T-helper 2 cell treated with Interferon-gamma antibody and Interleukin-4, amounts not matched to agents 5 μg/mL and 100 μg/mL, for 36 hours (primary cell): ENCODE data around the gene RAB11B.
"Not testable (repeated sequence)": the region's sequence is repeated elsewhere in the genome, so short reads cannot be mapped to it uniquely, and the experiment has no call there.

Experiments
- DNase-seq: peaks from one replicate; pipeline ENCODE4 v3.0.0; 2021; ENCODE audit warnings: low spot score
- H3K27ac Mint-ChIP-seq: one replicate; pipeline ENCODE4 v1.8.0; 2021; ENCODE audit warnings: mild to moderate bottlenecking, mixed read lengths
- H3K27me3 Mint-ChIP-seq: one replicate; pipeline ENCODE4 v1.8.0; 2021; ENCODE audit warnings: low read depth, mixed read lengths
- H3K36me3 Mint-ChIP-seq: one replicate; pipeline ENCODE4 v1.8.0; 2021; ENCODE audit warnings: low read depth, mixed read lengths
- H3K4me1 Mint-ChIP-seq: one replicate; pipeline ENCODE4 v1.8.0; 2021; ENCODE audit warnings: low read depth, mixed read lengths
- H3K4me3 Mint-ChIP-seq: one replicate; pipeline ENCODE4 v1.8.0; 2022; ENCODE audit warnings: mild to moderate bottlenecking, moderate library complexity, mixed read lengths
- H3K9me3 Mint-ChIP-seq: one replicate; pipeline ENCODE4 v1.8.0; 2021; ENCODE audit warnings: mixed read lengths

RAB11B gene

GRCh38 chr19:8379156-8379891 is 10.8 kb upstream of the RAB11B start:
- not testable (repeated sequence) for DNase-seq, H3K27ac Mint-ChIP-seq, H3K36me3 Mint-ChIP-seq, H3K4me3 Mint-ChIP-seq, H3K4me1 Mint-ChIP-seq, H3K27me3 Mint-ChIP-seq, H3K9me3 Mint-ChIP-seq

GRCh38 chr19:8384569-8384968 is 5.6 kb upstream of the RAB11B start:
- not testable (repeated sequence) for H3K36me3 Mint-ChIP-seq, H3K4me1 Mint-ChIP-seq, H3K27ac Mint-ChIP-seq, H3K9me3 Mint-ChIP-seq, H3K27me3 Mint-ChIP-seq, DNase-seq, H3K4me3 Mint-ChIP-seq

GRCh38 chr19:8385103-8385502 is 5.1 kb upstream of the RAB11B start:
- not testable (repeated sequence) for H3K27me3 Mint-ChIP-seq, H3K4me1 Mint-ChIP-seq, H3K27ac Mint-ChIP-seq, H3K9me3 Mint-ChIP-seq, H3K4me3 Mint-ChIP-seq, H3K36me3 Mint-ChIP-seq, DNase-seq

- H3K27me3 Mint-ChIP-seq, H3K4me3 Mint-ChIP-seq, H3K4me1 Mint-ChIP-seq, H3K36me3 Mint-ChIP-seq, H3K27ac Mint-ChIP-seq, H3K9me3 Mint-ChIP-seq, DNase-seq: not testable (repeated sequence)
These were observed 4.6 kb upstream of the RAB11B start for GRCh38 chr19:8385566-8385965.

- not testable (repeated sequence) for DNase-seq, H3K4me1 Mint-ChIP-seq, H3K36me3 Mint-ChIP-seq, H3K27me3 Mint-ChIP-seq, H3K4me3 Mint-ChIP-seq, H3K9me3 Mint-ChIP-seq, H3K27ac Mint-ChIP-seq
These were observed 3.7 kb upstream of the RAB11B start for GRCh38 chr19:8386419-8386818.

- Mint-ChIP-seq H3K9me3 (no peaks in the 10 kb centered on the region), H3K27me3 (no peaks in the 10 kb centered on the region), H3K27ac (no peak overlapping the region), H3K36me3 (peaks cover 3% of the 10 kb centered on the region), H3K4me3 (no peak overlapping the region), H3K4me1 (peaks cover 9% of the 10 kb centered on the region)
- no peak for DNase-seq
These were observed 3.2 kb upstream of the RAB11B start for GRCh38 chr19:8386990-8387389.

GRCh38 chr19:8387688-8388611 is 2.2 kb upstream of the RAB11B start:
- H3K9me3 Mint-ChIP-seq: no peaks in the 10 kb centered on the region
- H3K27me3 Mint-ChIP-seq: no peaks in the 10 kb centered on the region
- peaks cover 4% of the 10 kb centered on the region for H3K36me3 Mint-ChIP-seq
- peaks cover 10% of the 10 kb centered on the region for H3K4me1 Mint-ChIP-seq
- H3K4me3 Mint-ChIP-seq: peak overlapping the region; percentile 46
- DNase-seq: no peak
- H3K27ac Mint-ChIP-seq: peak overlapping the region; percentile 47

- Mint-ChIP-seq H3K36me3 (peaks cover 5% of the 10 kb centered on the region), H3K4me3 (no peak overlapping the region), H3K27ac (no peak overlapping the region), H3K27me3 (no peaks in the 10 kb centered on the region), H3K9me3 (no peaks in the 10 kb centered on the region), H3K4me1 (peaks cover 12% of the 10 kb centered on the region)
- no peak for DNase-seq
These were observed 1.6 kb upstream of the RAB11B start for GRCh38 chr19:8388612-8388958.

- H3K36me3 Mint-ChIP-seq: peaks cover 5% of the 10 kb centered on the region
- peak overlapping the region; percentile 79 for H3K27ac Mint-ChIP-seq
These were observed 439 bp downstream of the RAB11B start for GRCh38 chr19:8390617-8390981.

GRCh38 chr19:8391198-8392016 is 1.2 kb downstream of the RAB11B start:
- H3K27ac Mint-ChIP-seq: peak overlapping the region; percentile 79
- peak overlapping the region; percentile 78 for H3K4me3 Mint-ChIP-seq
- H3K4me1 Mint-ChIP-seq: peaks cover 18% of the 10 kb centered on the region
- H3K36me3 Mint-ChIP-seq: peaks cover 5% of the 10 kb centered on the region
- no peaks in the 10 kb centered on the region for H3K27me3 Mint-ChIP-seq
- DNase-seq: no peak
- H3K9me3 Mint-ChIP-seq: no peaks in the 10 kb centered on the region

More at GRCh38 chr19:8390617-8390981, 439 bp downstream of the RAB11B start:
- Mint-ChIP-seq H3K9me3 (no peaks in the 10 kb centered on the region), H3K27me3 (no peaks in the 10 kb centered on the region), H3K4me3 (peak overlapping the region; percentile 78), H3K4me1 (peaks cover 14% of the 10 kb centered on the region)
- peak; percentile 89 for DNase-seq

GRCh38 chr19:8392017-8392591 is 1.9 kb downstream of the RAB11B start:
- H3K4me3 Mint-ChIP-seq: no peak overlapping the region
- H3K27ac Mint-ChIP-seq: no peak overlapping the region
- H3K4me1 Mint-ChIP-seq: peaks cover 22% of the 10 kb centered on the region
- no peaks in the 10 kb centered on the region for H3K9me3 Mint-ChIP-seq
- no peak for DNase-seq
- peaks cover 9% of the 10 kb centered on the region for H3K36me3 Mint-ChIP-seq
- no peaks in the 10 kb centered on the region for H3K27me3 Mint-ChIP-seq

- H3K36me3 Mint-ChIP-seq: peaks cover 7% of the 10 kb centered on the region
- no peak overlapping the region for H3K27ac Mint-ChIP-seq
- DNase-seq: no peak
- peak overlapping the region; percentile 13 for H3K4me3 Mint-ChIP-seq
- peaks cover 23% of the 10 kb centered on the region for H3K4me1 Mint-ChIP-seq
- no peaks in the 10 kb centered on the region for H3K9me3 Mint-ChIP-seq
- H3K27me3 Mint-ChIP-seq: no peaks in the 10 kb centered on the region
These were observed 3.2 kb downstream of the RAB11B start for GRCh38 chr19:8393192-8393870.

- Mint-ChIP-seq H3K4me1 (peaks cover 23% of the 10 kb centered on the region), H3K9me3 (no peaks in the 10 kb centered on the region), H3K27ac (no peak overlapping the region), H3K36me3 (peaks cover 7% of the 10 kb centered on the region), H3K4me3 (no peak overlapping the region), H3K27me3 (no peaks in the 10 kb centered on the region)
- no peak for DNase-seq
These were observed 3.7 kb downstream of the RAB11B start for GRCh38 chr19:8393871-8394250.
